Progenitor cell of endocrine pancreas (in vitro differentiated cells): Measurements from ENCODE around the gene SDF2L1. TPM values are rescaled to one million over a fixed set of nuclear protein-coding genes. Genes with fewer than 3 reads are reported as not detected.

Experiments used
- DNase-seq: peaks from one replicate; pipeline ENCODE4 v3.0.0; 2021; ENCODE audit warnings: low spot score; ENCODE audit not compliant: unreplicated experiment
- H3K27ac Mint-ChIP-seq: 2 replicates; pipeline ENCODE4 v1.8.0; 2021; ENCODE audit warnings: mild to moderate bottlenecking, moderate library complexity, mixed read lengths
- H3K27me3 Mint-ChIP-seq: 2 replicates; pipeline ENCODE4 v1.8.0; 2021; ENCODE audit warnings: mixed read lengths
- H3K36me3 Mint-ChIP-seq: 2 replicates; pipeline ENCODE4 v1.8.0; 2022; ENCODE audit warnings: mixed read lengths; ENCODE audit not compliant: insufficient read depth
- H3K4me1 Mint-ChIP-seq: 2 replicates; pipeline ENCODE4 v1.8.0; 2021; ENCODE audit warnings: low read depth, mixed read lengths
- H3K4me3 Mint-ChIP-seq: 2 replicates; pipeline ENCODE4 v1.8.0; 2021; ENCODE audit warnings: low read depth, mild to moderate bottlenecking, moderate library complexity, mixed read lengths
- H3K9me3 Mint-ChIP-seq: 2 replicates; pipeline ENCODE4 v1.8.0; 2021; ENCODE audit warnings: low read depth, mixed read lengths
- CTCF ChIP-seq: fragments of 200-600 bp; sonication (generic); IDR thresholded peaks from one replicate; pipeline ENCODE4 v1.5.0; 2021; ENCODE audit warnings: antibody characterized with exemption, mild to moderate bottlenecking; ENCODE audit not compliant: unreplicated experiment
- total RNA-seq: library from RNA; stranded (reverse); gene quantifications from 2 replicates; pipeline ENCODE4 v1.2.1, GENCODE V29; 2021

SDF2L1 gene
- total RNA-seq, 1 donor from 2014 or later = 27.0 TPM

GRCh38 chr22:21632237-21632895, 9.7 kb upstream of the SDF2L1 start, which contains the start of gene CCDC116:
TSS of gene CCDC116 (plus strand) at chr22:21632760. CDS start at chr22:21633182, 422 bp downstream.
- no peaks in the 10 kb centered on the region for H3K27me3 Mint-ChIP-seq
- DNase-seq = no peak
- H3K27ac Mint-ChIP-seq = no peak within 1 kb of the TSS
- H3K36me3 Mint-ChIP-seq = peaks cover 7% of the 10 kb centered on the region
- H3K4me1 Mint-ChIP-seq = peaks cover 2% of the 10 kb centered on the region
- no peak for TF ChIP-seq CTCF
- no peak within 1 kb of the TSS for H3K4me3 Mint-ChIP-seq
- H3K9me3 Mint-ChIP-seq = no peaks in the 10 kb centered on the region

- H3K27ac Mint-ChIP-seq = no peak overlapping the region
- no peak for DNase-seq
Measured at GRCh38 chr22:21632931-21633330, 9.2 kb upstream of the SDF2L1 start.

GRCh38 chr22:21633481-21633880, 8.6 kb upstream of the SDF2L1 start:
- no peaks in the 10 kb centered on the region for H3K36me3 Mint-ChIP-seq
- no peak for DNase-seq
- no peaks in the 10 kb centered on the region for H3K27me3 Mint-ChIP-seq
- H3K27ac Mint-ChIP-seq = no peak overlapping the region
- H3K4me1 Mint-ChIP-seq = no peaks in the 10 kb centered on the region
- H3K9me3 Mint-ChIP-seq = no peaks in the 10 kb centered on the region
- H3K4me3 Mint-ChIP-seq = no peak overlapping the region
- TF ChIP-seq CTCF = no peak

More at GRCh38 chr22:21632931-21633330, 9.2 kb upstream of the SDF2L1 start:
- no peak for TF ChIP-seq CTCF
- H3K9me3 Mint-ChIP-seq = no peaks in the 10 kb centered on the region
- peaks cover 5% of the 10 kb centered on the region for H3K36me3 Mint-ChIP-seq
- H3K4me3 Mint-ChIP-seq = no peak overlapping the region
- H3K27me3 Mint-ChIP-seq = no peaks in the 10 kb centered on the region
- peaks cover 2% of the 10 kb centered on the region for H3K4me1 Mint-ChIP-seq

- no peaks in the 10 kb centered on the region for H3K9me3 Mint-ChIP-seq
- TF ChIP-seq CTCF = no peak
- DNase-seq = no peak
- H3K27ac Mint-ChIP-seq = no peak overlapping the region
- H3K4me3 Mint-ChIP-seq = no peak overlapping the region
- H3K36me3 Mint-ChIP-seq = no peaks in the 10 kb centered on the region
- H3K4me1 Mint-ChIP-seq = no peaks in the 10 kb centered on the region
- H3K27me3 Mint-ChIP-seq = no peaks in the 10 kb centered on the region
Measured at GRCh38 chr22:21634081-21634480, 8.0 kb upstream of the SDF2L1 start.

- Mint-ChIP-seq H3K4me1 (no peaks in the 10 kb centered on the region), H3K9me3 (no peaks in the 10 kb centered on the region), H3K27ac (no peak overlapping the region), H3K4me3 (no peak overlapping the region), H3K36me3 (no peaks in the 10 kb centered on the region), H3K27me3 (no peaks in the 10 kb centered on the region)
- TF ChIP-seq CTCF = no peak
- no peak for DNase-seq
Measured at GRCh38 chr22:21634844-21635243, 7.3 kb upstream of the SDF2L1 start.
